Fibroblast of the conjunctiva (primary cell): ENCODE measurements around the gene KLK3.
"Not testable (repeated sequence)": the region's sequence is repeated elsewhere in the genome, so short reads cannot be mapped to it uniquely, and the experiment has no call there.

Experiments used
- DNase-seq: peaks from one replicate; pipeline ENCODE4 v3.0.0-alpha.2; 2010; ENCODE audit warnings: low read depth

Gene KLK3

GRCh38 chr19:50854636-50855410, at the start of gene KLK3:
Gene KLK3, plus strand, starts transcription at chr19:50854915. Its CDS starts 41 bp downstream, at chr19:50854956.
- no peak for DNase-seq

DNA sequence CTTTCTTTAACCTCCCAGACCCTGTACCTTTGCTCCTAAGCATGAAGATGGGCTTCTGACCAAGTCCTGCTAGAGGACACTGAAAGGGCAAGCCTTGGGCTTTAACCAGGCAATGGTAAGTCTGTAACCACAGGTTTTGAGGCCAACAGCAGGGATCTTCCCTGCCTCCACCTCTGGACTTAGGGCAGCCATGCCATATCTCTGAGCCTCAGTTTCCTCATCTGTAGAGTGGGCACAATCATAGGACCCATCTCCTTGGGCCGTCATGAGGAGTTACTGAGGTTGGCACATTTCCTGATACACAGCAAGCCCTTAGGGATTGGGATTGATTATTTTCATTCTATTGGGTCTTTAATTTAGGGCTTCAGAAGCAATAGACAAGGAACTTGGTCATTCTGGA, 45.9 kb upstream of the KLK3 start:
- DNase-seq, result no peak

GRCh38 chr19:50811622-50812238, 43.0 kb upstream of the KLK3 start:
- DNase-seq, result not testable (repeated sequence)

GRCh38 chr19:50812474-50812873, 42.2 kb upstream of the KLK3 start:
- no peak for DNase-seq

- no peak for DNase-seq
These were observed 39.8 kb upstream of the KLK3 start for GRCh38 chr19:50814883-50815282.

GRCh38 chr19:50815439-50815838, 39.3 kb upstream of the KLK3 start:
- no peak for DNase-seq

DNA sequence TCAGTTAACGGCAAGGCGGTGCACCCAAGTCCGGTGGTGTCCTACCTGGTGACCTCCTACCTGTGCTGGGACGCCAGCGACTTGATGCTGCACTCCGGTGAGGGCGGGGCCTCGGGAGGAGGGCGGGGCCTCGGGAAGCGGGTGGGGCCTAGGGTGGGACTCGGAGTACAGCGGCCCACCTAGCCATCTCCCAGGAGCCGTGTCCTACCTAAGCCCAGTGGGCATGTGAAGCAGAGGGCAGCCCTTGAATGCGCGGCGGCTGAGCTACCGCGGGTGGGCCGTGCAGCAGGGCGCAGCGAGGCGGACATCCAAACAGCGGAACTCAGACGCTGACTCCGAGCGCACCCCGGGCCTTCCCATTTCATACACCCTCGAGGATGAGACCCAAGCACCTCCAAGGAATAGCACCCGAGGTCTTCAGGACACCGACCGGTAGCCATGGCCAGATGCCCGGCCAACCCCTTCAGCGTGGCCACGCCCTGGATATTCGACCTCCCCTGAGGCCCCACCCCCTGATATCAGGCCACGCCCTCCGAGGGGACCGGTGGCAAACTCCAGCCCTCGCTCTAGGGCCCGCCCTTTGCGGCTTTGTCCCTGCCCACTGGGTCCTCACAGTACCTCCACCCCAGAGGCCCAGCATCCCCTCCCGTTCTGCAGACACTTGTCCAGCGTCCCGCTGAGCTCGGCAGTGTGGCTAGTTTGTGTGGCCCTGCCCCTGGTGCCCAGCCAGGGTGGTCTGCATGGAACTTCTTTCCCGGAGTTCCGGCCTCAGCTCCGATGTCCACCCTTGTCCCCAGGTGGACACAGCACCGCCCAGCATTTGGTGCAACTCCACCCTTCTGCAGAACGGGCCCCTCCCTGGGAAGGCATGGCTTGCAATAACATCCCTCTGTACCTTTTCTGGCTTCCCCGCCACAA, 36.5 kb upstream of the KLK3 start:
- DNase-seq, result no peak

GRCh38 chr19:50818859-50819472, 35.7 kb upstream of the KLK3 start:
- DNase-seq, result no peak

DNA sequence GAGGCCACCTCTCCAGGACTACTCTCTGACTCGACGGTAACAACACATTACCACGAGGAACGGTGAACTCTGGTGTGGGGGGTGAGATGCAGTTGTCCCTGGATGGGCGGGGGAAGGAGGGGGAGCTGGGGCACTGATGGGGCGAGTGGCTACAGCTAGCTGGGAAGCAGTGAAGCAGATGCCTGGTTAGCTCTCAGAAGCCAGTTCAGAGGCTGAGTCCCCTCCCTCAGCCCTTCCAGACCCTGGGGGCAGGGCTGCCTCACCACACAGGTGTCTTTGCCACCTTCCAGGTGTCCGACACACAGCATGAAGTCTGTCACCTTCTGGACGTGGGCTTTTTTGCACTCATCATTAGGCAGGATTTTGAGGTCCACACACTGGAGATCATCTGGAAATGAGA, 35.1 kb upstream of the KLK3 start:
- DNase-seq, result no peak

GRCh38 chr19:50820086-50820485, 34.6 kb upstream of the KLK3 start:
- no peak for DNase-seq

- DNase-seq, result no peak
These were observed 34.0 kb upstream of the KLK3 start for GRCh38 chr19:50820549-50821247.

- no peak for DNase-seq
These were observed 33.5 kb upstream of the KLK3 start for GRCh38 chr19:50821248-50821612.

DNA sequence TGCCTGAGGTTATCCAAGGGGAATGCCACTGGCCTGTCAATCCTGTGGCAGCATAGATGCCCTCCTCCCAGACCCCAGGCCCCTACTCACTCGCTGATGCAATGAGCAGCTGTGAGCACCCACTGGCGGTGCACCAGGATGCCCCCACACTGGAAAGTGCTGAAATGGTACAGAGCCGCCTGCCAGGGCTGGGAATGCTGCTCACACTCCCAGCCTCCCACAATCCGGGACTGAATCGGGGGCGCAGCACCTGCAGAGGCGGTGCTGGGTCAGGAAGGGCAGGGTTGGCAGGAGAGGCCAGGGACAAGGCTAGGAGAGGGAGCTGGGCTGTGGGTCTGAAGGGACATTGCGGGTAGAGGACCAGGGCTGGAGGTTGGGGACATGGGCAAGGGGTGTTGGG, 33.1 kb upstream of the KLK3 start:
- DNase-seq, result no peak

- DNase-seq, result no peak
These were observed 32.0 kb upstream of the KLK3 start for GRCh38 chr19:50822661-50823208.

DNA sequence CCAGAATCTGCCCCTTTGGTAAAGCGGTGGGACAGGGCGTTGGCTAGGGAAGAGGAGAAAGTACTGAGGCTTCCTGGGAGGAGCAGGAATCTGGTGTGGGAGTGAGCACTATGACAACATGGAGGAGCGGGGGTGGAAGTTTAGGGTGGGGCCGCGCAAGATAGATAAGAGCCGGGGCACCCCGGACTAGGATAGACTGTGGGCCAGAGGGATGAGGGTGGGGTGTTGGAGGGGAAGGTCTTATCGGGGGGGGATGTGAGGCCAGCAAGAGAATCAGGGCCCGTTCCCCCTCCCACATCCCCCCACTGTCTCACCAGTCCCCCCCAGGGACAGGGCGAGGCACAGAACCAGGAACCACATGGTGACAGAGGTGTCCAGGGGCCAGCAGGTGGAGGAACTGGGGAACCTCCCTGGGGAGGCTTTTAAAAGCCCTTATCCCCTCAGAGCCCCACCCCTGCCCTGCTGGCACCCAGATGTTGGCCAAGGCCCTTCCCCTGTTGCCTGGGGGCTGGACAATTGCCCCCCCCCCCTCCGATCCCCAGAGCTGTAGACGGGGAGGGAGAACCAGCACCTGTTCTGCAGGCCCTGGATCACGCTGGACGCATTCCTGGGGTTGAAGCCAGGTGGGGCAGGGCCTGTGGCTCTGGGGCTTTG, 31.2 kb upstream of the KLK3 start, which contains the start of gene KLK1:
Gene KLK1 (minus strand): TSS at position 399 of the 654 bp plus-strand sequence. CDS start 39 bp downstream, at position 360.
- no peak for DNase-seq

- no peak for DNase-seq
These were observed 28.0 kb upstream of the KLK3 start for GRCh38 chr19:50826492-50827240.

DNA sequence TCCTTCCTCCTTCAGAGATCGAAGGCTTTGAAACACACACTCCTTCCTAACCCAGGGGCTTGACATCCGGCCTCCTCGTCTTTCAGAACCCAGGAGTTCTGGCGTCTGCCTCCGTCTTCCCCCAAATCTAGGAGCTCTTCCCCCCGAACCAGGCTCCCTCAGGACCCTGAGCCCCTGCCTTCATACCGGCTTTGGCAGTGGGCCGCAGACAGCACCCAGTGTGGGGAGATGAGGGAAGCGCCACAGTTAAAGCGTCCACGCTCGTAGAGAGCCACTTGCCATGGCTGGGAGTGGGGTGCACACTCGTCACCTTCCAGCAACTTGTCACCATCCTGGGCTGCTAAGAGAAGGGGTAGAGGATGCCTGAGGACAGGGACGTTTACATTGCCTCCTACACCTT, 27.2 kb upstream of the KLK3 start:
- DNase-seq, result no peak

DNA sequence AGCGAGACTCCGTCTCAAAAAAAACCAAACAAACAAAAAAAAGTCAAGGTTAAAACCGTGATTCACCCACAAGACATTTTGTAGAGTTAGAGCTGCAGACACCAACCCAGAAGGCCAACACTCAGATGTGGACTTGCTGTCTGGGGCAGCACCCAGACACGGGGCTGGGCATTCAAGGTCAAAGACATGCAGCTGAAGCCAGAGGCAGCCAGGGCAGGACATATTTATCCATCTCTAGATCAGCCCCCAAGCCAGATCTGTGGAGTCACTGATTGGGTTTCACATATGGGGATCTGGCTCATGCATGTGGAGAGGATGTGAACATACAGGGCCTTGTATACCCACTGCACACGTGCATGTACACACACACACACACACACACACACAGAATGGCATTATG, 24.9 kb upstream of the KLK3 start:
- no peak for DNase-seq

- no peak for DNase-seq
These were observed 24.3 kb upstream of the KLK3 start for GRCh38 chr19:50830266-50831025.
